ENCODE measurements around the gene SPESP1.

DNA sequence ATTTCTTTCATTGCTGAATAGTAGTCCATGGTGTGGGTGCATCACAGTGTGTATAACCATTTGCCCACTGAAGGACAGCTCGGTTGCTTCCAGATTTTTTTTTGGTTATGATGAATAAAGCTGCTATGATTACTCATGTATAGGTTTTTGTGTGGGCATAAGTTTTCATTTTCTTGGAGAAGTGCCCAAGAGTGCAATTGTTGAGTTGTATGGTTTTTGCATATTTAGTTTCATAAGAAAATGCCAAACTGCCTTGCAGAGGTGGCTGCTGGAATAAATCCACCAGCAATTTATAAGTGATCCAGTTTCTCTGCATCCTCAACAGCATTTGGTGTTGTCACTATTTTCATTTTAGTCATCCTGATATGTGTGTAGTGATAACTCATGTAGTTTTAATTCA lies 8.4 kb upstream of the SPESP1 start:
- TF ChIP-seq, protein P1, sequence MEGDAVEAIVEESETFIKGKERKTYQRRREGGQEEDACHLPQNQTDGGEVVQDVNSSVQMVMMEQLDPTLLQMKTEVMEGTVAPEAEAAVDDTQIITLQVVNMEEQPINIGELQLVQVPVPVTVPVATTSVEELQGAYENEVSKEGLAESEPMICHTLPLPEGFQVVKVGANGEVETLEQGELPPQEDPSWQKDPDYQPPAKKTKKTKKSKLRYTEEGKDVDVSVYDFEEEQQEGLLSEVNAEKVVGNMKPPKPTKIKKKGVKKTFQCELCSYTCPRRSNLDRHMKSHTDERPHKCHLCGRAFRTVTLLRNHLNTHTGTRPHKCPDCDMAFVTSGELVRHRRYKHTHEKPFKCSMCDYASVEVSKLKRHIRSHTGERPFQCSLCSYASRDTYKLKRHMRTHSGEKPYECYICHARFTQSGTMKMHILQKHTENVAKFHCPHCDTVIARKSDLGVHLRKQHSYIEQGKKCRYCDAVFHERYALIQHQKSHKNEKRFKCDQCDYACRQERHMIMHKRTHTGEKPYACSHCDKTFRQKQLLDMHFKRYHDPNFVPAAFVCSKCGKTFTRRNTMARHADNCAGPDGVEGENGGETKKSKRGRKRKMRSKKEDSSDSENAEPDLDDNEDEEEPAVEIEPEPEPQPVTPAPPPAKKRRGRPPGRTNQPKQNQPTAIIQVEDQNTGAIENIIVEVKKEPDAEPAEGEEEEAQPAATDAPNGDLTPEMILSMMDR (IDR thresholded peaks at IDR 0.05), result no peak
- TF ChIP-seq POLR2AphosphoS5 (IDR thresholded peaks at IDR 0.05; ENCODE audit: low read depth, low read length), result no peak
- TF ChIP-seq, protein P2, sequence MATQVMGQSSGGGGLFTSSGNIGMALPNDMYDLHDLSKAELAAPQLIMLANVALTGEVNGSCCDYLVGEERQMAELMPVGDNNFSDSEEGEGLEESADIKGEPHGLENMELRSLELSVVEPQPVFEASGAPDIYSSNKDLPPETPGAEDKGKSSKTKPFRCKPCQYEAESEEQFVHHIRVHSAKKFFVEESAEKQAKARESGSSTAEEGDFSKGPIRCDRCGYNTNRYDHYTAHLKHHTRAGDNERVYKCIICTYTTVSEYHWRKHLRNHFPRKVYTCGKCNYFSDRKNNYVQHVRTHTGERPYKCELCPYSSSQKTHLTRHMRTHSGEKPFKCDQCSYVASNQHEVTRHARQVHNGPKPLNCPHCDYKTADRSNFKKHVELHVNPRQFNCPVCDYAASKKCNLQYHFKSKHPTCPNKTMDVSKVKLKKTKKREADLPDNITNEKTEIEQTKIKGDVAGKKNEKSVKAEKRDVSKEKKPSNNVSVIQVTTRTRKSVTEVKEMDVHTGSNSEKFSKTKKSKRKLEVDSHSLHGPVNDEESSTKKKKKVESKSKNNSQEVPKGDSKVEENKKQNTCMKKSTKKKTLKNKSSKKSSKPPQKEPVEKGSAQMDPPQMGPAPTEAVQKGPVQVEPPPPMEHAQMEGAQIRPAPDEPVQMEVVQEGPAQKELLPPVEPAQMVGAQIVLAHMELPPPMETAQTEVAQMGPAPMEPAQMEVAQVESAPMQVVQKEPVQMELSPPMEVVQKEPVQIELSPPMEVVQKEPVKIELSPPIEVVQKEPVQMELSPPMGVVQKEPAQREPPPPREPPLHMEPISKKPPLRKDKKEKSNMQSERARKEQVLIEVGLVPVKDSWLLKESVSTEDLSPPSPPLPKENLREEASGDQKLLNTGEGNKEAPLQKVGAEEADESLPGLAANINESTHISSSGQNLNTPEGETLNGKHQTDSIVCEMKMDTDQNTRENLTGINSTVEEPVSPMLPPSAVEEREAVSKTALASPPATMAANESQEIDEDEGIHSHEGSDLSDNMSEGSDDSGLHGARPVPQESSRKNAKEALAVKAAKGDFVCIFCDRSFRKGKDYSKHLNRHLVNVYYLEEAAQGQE (IDR thresholded peaks at IDR 0.05; ENCODE audit: insufficient read depth in 1 of 2, low read depth in 2 of 2, low read length in 1 of 2), result no peak
